ENCODE results near the gene CALD1.

Gene CALD1

DNA sequence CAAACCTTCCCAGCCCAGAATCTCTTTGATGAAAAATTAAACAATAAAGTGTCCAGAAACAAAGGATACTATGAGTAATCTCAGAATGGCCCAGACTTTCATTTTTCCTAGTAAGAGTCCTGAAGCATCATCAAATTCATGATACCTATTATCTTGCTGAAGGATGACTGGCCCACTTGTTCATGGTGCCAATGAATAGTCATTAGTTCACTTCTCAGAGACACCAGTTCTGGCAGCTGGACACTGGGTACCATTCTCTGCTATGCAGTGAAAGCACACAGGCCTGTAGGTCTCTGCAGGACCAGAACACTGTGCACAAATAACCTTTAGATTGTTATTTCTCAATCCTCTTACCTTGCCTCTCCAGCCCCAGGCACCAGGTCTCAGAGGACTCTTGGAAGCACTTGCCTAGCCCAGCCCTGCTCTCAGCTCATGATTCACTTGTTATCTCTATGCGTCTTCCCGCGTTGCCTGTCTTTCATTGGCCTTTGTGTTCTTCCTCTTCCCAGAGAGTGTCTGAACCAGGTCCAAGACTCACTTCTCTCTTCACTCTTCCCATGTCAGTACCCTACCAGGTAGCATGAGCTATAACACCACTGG is 108.8 kb downstream of the CALD1 start:
- CTCF ChIA-PET, result interaction anchor here (0.6 kb wide), 1 partner anchor 1186 kb away, joined by 5 read pairs; no protein-coding TSS in a partner anchor
- H3K27ac ChIP-seq, result peak overlapping the region; percentile 27; the same call in 1 of the 2 replicates
- POLR2A ChIA-PET (ENCODE audit: low non-redundant PET), result no interaction called here
- no peak for DNase-seq (ENCODE audit: low spot score)
- TF ChIP-seq, protein P1, sequence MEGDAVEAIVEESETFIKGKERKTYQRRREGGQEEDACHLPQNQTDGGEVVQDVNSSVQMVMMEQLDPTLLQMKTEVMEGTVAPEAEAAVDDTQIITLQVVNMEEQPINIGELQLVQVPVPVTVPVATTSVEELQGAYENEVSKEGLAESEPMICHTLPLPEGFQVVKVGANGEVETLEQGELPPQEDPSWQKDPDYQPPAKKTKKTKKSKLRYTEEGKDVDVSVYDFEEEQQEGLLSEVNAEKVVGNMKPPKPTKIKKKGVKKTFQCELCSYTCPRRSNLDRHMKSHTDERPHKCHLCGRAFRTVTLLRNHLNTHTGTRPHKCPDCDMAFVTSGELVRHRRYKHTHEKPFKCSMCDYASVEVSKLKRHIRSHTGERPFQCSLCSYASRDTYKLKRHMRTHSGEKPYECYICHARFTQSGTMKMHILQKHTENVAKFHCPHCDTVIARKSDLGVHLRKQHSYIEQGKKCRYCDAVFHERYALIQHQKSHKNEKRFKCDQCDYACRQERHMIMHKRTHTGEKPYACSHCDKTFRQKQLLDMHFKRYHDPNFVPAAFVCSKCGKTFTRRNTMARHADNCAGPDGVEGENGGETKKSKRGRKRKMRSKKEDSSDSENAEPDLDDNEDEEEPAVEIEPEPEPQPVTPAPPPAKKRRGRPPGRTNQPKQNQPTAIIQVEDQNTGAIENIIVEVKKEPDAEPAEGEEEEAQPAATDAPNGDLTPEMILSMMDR (conservative IDR thresholded peaks at IDR 0.05; ENCODE audit: low read depth), result no peak

DNA sequence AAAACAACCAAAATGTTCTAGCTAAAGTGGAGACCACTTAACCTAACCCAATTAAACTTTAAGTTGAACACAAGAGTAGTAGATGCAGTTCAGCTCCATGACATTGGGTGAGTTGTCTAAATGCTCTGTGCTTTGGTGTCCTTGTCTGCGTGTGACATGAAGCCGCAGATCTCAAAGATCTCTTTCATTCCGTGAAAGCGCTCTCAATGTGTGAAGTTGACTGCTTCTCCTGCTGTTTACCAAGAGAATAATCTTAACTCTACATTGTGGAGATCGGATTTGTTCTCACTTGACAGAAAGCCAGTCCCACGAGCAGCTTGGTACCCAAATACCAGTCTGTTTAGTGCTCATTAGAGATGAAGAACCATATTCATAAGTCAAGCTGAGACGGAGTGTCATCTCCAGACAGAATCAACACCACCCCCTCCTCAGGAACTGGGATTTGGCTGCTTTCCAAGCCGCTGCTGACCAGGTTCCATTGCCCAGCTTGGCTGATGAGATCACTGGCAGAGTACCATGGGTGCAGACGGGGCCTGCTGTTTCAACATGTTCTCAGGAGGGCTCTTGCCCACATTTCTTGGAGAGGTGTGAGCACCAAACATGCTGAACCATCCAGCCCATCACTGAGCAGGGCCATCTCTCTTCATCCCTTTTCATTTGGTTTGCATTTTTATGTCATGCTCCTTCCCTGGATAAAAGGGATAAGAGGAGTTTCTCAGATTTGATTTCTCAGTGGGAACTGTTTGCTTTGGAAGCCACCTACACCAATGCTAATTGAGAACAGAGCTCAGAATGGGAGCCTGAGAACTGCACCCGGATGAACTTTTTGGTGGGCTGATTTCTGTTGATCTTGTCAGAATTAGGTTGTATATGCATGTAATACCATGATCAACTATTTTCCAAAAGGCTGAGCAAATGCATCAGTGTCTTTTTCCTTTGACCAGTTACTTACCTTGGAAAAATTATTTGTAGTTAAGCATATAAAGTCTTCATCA is 111.1 kb downstream of the CALD1 start:
- H3K27ac ChIP-seq, result peak overlapping the region; percentile 81
- CTCF ChIA-PET, result no interaction called here
- peak; percentile 27 for DNase-seq (ENCODE audit: low spot score)

DNA sequence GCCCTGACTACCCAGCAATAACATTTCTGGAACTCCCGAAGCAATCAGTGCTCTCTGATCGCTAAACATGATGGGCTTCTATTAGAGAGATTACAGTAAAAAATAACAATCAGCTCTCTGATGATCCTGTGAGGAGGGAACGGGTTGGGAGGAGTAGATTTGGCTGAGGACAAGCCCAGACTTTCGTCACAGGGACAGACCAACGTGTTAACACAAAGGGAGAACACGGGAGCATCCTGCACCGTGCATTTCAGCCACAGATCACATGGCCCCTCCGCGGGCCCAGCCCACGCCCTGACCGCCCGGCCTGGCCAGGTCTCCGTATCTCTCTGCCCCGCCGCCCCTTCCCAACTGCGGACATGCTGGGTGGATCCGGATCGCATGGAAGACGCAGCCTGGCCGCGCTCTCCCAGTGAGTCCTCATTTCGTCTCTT is 111.8 kb downstream of the CALD1 start:
- POLR2A ChIA-PET (ENCODE audit: low non-redundant PET), result no interaction called here
- peak overlapping the region; percentile 81 for H3K27ac ChIP-seq

More for the DNA sequence above, 111.1 kb downstream of the CALD1 start:
- TF ChIP-seq, protein P1 (conservative IDR thresholded peaks at IDR 0.05; ENCODE audit: low read depth), result no peak
- POLR2A ChIA-PET (ENCODE audit: low non-redundant PET), result no interaction called here

DNA sequence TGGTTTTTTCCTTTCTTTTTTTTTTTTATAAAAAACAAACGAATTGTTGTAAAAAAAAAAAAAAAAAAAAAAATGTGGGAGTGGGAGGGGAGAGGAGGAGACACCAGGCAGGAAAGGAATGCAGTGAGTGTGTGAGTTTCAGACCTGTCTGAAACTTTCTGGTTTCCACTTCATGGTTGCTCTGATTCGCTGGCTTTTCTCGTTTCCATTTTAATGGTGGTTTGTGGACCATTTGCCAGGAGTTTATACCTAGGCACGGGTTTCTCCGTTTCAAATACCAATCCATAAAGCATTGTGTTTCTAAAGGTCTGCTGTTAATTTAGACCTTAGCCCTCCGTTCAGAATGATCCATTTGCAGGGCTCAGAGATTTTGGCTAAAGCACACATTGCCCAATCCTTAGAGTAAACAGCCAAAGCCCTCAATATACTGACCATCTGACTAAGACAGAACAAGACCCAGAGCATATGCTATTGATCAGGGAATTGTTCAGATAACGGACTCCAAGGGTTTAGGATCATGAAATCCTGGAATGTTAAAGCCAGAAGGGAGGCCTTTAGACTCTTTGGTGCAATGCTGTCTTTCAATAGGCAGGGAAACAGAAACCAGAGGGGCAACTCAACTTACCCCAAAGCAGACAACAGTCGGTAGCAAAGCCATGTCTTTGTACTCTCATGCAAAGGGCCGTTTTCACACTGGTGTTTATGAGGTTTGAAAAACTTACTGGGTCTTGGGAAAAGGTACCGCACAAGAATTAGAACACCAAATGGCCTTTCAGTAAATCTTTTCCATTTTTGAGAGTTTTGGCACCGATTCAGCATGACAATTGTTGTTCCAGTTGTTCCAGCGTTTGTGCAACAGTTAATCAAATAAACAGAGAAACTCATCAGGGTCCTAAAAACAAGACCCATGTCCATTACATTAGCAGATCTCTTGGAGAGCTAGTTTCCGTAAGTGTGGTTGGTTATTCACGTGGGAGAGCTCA is 112.6 kb downstream of the CALD1 start:
- TF ChIP-seq, protein P1 (conservative IDR thresholded peaks at IDR 0.05; ENCODE audit: low read depth), result no peak
- CTCF ChIA-PET, result no interaction called here
- H3K27ac ChIP-seq, result peak overlapping the region; percentile 81
- no peak for DNase-seq (ENCODE audit: low spot score)
- POLR2A ChIA-PET (ENCODE audit: low non-redundant PET), result no interaction called here

More for the DNA sequence above, 111.8 kb downstream of the CALD1 start:
- TF ChIP-seq, protein P1 (conservative IDR thresholded peaks at IDR 0.05; ENCODE audit: low read depth), result no peak
- CTCF ChIA-PET, result no interaction called here
- DNase-seq (ENCODE audit: low spot score), result peak; percentile 81

DNA sequence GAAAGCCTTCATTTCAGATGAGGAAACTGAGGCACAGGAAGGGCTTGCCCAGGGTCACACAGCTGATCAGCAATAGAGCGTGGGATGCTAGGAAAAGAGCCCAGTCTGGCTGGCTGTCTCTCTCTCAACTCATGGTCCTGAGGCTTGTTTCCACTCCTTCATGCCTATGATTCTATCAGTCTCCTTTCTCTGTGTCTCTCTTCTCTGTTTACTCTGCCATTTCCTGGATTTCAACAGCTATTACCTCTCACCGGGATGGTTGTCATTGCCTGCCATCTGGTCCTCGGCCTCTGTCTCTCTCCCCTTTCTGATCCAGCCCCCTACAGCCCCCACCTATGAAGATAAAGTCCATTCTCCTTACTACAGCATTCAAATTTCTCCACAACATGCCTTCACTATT is 113.5 kb downstream of the CALD1 start:
- TF ChIP-seq, protein P1 (conservative IDR thresholded peaks at IDR 0.05; ENCODE audit: low read depth), result no peak
- CTCF ChIA-PET, result no interaction called here
- no peak for DNase-seq (ENCODE audit: low spot score)
- POLR2A ChIA-PET (ENCODE audit: low non-redundant PET), result no interaction called here
- no peak overlapping the region for H3K27ac ChIP-seq

DNA sequence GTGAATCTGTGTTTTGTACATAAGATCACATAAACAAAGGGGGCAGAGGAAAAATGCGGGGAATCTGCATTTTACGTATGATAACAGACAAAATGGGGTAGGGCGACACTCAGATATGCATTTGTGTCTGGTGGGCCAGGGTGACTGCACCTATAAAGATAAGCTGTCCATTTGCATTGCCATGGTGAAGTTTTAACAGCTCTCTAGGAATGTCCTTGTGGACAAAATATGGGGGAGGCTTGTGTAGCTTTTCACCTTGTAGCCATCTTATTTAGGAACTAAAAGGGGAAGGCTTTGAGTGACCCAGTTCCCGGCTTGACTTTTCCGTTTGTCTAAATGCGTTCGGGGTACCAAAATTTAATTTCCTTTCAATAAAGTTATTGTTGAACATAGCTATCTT is 114.5 kb downstream of the CALD1 start:
- ChIA-PET POLR2A (ENCODE audit: low non-redundant PET) (no interaction called here), CTCF (no interaction called here)
- no peak overlapping the region for H3K27ac ChIP-seq
- DNase-seq (ENCODE audit: low spot score), result no peak
- TF ChIP-seq, protein P1 (conservative IDR thresholded peaks at IDR 0.05; ENCODE audit: low read depth), result no peak
